Hepatocyte (in vitro differentiated cells): Measurements from ENCODE around the gene CDK19.

ENCODE experiments used
- EZH2 ChIP-seq: fragments of 200-600 bp; sonication (generic); IDR thresholded peaks from 2 replicates; pipeline ENCODE4 v1.6.1; 2016; ENCODE audit warnings: antibody characterized with exemption, mild to moderate bottlenecking, borderline replicate concordance
- TF ChIP-seq, protein P1 (sequence below): fragments of 200-600 bp; sonication (generic); IDR thresholded peaks from 2 replicates; pipeline ENCODE4 v1.5.1; 2016; ENCODE audit warnings: antibody characterized with exemption, mild to moderate bottlenecking; ENCODE audit not compliant: poor library complexity

- TF ChIP-seq, protein P1, sequence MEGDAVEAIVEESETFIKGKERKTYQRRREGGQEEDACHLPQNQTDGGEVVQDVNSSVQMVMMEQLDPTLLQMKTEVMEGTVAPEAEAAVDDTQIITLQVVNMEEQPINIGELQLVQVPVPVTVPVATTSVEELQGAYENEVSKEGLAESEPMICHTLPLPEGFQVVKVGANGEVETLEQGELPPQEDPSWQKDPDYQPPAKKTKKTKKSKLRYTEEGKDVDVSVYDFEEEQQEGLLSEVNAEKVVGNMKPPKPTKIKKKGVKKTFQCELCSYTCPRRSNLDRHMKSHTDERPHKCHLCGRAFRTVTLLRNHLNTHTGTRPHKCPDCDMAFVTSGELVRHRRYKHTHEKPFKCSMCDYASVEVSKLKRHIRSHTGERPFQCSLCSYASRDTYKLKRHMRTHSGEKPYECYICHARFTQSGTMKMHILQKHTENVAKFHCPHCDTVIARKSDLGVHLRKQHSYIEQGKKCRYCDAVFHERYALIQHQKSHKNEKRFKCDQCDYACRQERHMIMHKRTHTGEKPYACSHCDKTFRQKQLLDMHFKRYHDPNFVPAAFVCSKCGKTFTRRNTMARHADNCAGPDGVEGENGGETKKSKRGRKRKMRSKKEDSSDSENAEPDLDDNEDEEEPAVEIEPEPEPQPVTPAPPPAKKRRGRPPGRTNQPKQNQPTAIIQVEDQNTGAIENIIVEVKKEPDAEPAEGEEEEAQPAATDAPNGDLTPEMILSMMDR = no peak
- TF ChIP-seq EZH2 = no peak
Observed at GRCh38 chr6:110720066-110720465, 95.2 kb downstream of the CDK19 start.
